K562 (cell line): ENCODE measurements around the gene QSOX2. TPM values are rescaled to one million over a fixed set of nuclear protein-coding genes. Genes with fewer than 3 reads are reported as not detected.
A peak's percentile ranks its signal among the peaks of the same experiment; 100 is the strongest.

Experiments
- BRCA1 ChIP-seq, 2 experiments: fragments of 450-650 bp in 1 of 2; sonication (generic) in 1 of 2; formaldehyde crosslinking in 1 of 2; IDR thresholded peaks; 2 replicates each; pipeline versions ENCODE4 v1.5.0 to v1.6.1; 2017 to 2020; ENCODE audit warnings: mild to moderate bottlenecking in 1 of 2, missing genetic modification reagents in 1 of 2
- ETV1 ChIP-seq: fragments of 450-650 bp; conservative IDR thresholded peaks from 2 replicates; pipeline ENCODE4 v1.6.1; 2016; ENCODE audit warnings: missing genetic modification characterization, control low read depth, low read depth, missing compliant biosample characterization
- HDAC8 ChIP-seq: fragments of 450-650 bp; IDR thresholded peaks from 2 replicates; pipeline ENCODE4 v1.6.1; 2016; ENCODE audit warnings: mild to moderate bottlenecking, missing genetic modification characterization, moderate library complexity, missing compliant biosample characterization
- KLF6 ChIP-seq: fragments of 250-450 bp; sonication (Bioruptor Pico); IDR thresholded peaks from 2 replicates; pipeline ENCODE4 v1.4.0; 2020; ENCODE audit warnings: mild to moderate bottlenecking, moderate library complexity, borderline replicate concordance
- MAZ ChIP-seq, 2 experiments: fragments of 450-650 bp in 1 of 2; sonication (generic) in 1 of 2; formaldehyde crosslinking; IDR thresholded peaks in 1 of 2; conservative IDR thresholded peaks in 1 of 2; 2 replicates each; pipeline versions ENCODE4 v1.4.0 to v1.5.0; 2020; ENCODE audit warnings: mild to moderate bottlenecking in 1 of 2, missing genetic modification reagents in 1 of 2
- MYNN ChIP-seq, 2 experiments: sonication (generic); formaldehyde crosslinking in 1 of 2; IDR thresholded peaks; 2 replicates each; pipeline versions ENCODE4 v1.5.0 to v1.6.1; 2016 to 2020; ENCODE audit warnings: antibody characterized with exemption in 1 of 2, missing genetic modification reagents in 1 of 2
- SMARCE1 ChIP-seq: fragments of 450-650 bp; IDR thresholded peaks from 2 replicates; pipeline ENCODE4 v1.7.1; 2016; ENCODE audit warnings: mild to moderate bottlenecking
- SP1 ChIP-seq: sonication (generic); formaldehyde crosslinking; IDR thresholded peaks from 2 replicates; pipeline ENCODE4 v1.8.1; 2022; ENCODE audit warnings: mild to moderate bottlenecking, missing genetic modification reagents
- TRIM24 ChIP-seq, 2 experiments: fragments of 450-650 bp; IDR thresholded peaks; 2 replicates each; pipeline ENCODE4 v1.6.1; 2016
- ZFP36 ChIP-seq: fragments of 150-350 bp; IDR thresholded peaks from 2 replicates; pipeline ENCODE4 v1.6.1; 2018; ENCODE audit warnings: low read length, low read depth; ENCODE audit not compliant: partially characterized antibody
- polyA plus RNA-seq, 8 experiments: library from polyadenylated mRNA; depleted of rRNA in 4 of 8; stranded (reverse) in 5 of 8; unstranded in 3 of 8; fragments of >200 nt; fragmentation: Nextera tagmentation in 2 of 8; fragmentation: Illumina TruSeq in 1 of 8; extraction: Ambion mirVana in 2 of 8; extraction: Trizol in 1 of 8; gene quantifications; 2 replicates each; pipeline versions ENCODE4 v1.2.1 to v1.2.3, GENCODE V29; 2011 to 2014; ENCODE audit warnings: inconsistent platforms in 1 of 8, missing spikeins in 1 of 8
- total RNA-seq, 7 experiments: library from RNA; depleted of rRNA in 6 of 7; stranded (reverse); fragments of >200 nt in 6 of 7; fragmentation: Illumina TruSeq in 2 of 7; extraction: Trizol in 2 of 7; gene quantifications; 2 replicates each; pipeline versions ENCODE4 v1.2.1 to v1.2.3, GENCODE V29; 2011 to 2021; ENCODE audit warnings: low replicate concordance in 1 of 7
- TF ChIP-seq, protein P1 (sequence below): sonication (generic); formaldehyde crosslinking; IDR thresholded peaks from 2 replicates; pipeline ENCODE4 v1.4.0; 2020; ENCODE audit warnings: mild to moderate bottlenecking, missing genetic modification reagents
- TF ChIP-seq, protein P2 (sequence below): fragments of 250-450 bp; sonication (Bioruptor Pico); IDR thresholded peaks from 2 replicates; pipeline ENCODE4 v1.8.0; 2022; ENCODE audit warnings: inconsistent platforms
- TF ChIP-seq, protein P3 (sequence below): fragments of 450-650 bp; IDR thresholded peaks from 2 replicates; pipeline ENCODE4 v1.6.1; 2018; ENCODE audit not compliant: partially characterized antibody
- TF ChIP-seq, protein P4 (sequence below): fragments of 150-350 bp; IDR thresholded peaks from 2 replicates; pipeline ENCODE4 v1.6.1; 2014; ENCODE audit warnings: low read depth, mild to moderate bottlenecking, low read length, borderline replicate concordance

QSOX2 gene
- total and polyA plus RNA-seq, 9 of the 15 experiments (the other 6 are each of a cell fraction or from before 2014, with no cell fraction given): 0.51 to 23.7 (median 12.7) TPM

DNA sequence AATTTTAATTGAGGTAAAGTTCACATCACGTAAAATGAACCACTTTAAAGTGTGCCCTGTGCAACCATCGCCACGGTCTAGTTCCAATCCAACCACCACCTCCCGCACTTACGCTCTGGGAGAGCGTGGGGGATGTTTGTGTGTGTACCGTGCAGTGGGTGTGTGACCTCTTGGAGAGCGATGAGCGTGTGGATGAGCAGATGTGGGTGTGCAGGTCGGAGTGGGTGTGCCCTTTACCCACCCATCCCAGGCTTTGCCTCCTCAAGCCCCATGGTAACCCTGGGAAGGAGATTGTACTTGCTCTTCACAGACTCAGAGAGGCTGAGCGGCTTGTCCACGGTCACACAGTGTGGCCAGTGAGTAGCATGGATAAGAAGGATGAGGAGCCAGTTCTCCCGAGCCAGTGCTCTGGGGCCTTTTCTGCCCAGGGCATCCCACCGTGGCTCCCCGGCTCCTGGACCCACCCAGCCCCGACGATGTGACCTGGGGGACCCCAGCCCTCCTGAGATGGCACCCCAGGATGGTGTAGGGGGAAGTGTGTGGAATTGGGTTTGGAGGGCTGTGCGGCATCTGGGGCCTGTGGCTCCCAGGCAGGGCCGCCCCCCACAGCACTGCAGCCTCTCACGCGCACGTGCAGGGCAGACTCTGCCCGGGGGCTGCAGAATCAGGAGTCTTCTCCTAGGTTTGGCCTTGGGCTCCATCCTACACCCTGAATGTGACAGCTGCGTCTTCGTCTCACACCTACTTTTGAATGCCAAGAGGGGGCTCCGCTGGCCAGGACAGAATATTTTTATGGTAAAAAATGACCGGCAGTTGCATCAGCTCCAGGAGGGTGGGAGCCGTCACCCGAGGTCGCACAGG lies 54.3 kb downstream of the QSOX2 start (continued):
- TF ChIP-seq TRIM24 (IDR thresholded peaks at IDR 0.05): peak; percentile 46 to 57; a peak in 2 of 4 replicates
- TF ChIP-seq, protein P1, sequence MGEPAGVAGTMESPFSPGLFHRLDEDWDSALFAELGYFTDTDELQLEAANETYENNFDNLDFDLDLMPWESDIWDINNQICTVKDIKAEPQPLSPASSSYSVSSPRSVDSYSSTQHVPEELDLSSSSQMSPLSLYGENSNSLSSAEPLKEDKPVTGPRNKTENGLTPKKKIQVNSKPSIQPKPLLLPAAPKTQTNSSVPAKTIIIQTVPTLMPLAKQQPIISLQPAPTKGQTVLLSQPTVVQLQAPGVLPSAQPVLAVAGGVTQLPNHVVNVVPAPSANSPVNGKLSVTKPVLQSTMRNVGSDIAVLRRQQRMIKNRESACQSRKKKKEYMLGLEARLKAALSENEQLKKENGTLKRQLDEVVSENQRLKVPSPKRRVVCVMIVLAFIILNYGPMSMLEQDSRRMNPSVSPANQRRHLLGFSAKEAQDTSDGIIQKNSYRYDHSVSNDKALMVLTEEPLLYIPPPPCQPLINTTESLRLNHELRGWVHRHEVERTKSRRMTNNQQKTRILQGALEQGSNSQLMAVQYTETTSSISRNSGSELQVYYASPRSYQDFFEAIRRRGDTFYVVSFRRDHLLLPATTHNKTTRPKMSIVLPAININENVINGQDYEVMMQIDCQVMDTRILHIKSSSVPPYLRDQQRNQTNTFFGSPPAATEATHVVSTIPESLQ (CRISPR knock-in tag): no peak
- peak; percentile 70; the same call in 1 of the 2 replicates for TF ChIP-seq HDAC8 (tag)
- TF ChIP-seq, protein P2, sequence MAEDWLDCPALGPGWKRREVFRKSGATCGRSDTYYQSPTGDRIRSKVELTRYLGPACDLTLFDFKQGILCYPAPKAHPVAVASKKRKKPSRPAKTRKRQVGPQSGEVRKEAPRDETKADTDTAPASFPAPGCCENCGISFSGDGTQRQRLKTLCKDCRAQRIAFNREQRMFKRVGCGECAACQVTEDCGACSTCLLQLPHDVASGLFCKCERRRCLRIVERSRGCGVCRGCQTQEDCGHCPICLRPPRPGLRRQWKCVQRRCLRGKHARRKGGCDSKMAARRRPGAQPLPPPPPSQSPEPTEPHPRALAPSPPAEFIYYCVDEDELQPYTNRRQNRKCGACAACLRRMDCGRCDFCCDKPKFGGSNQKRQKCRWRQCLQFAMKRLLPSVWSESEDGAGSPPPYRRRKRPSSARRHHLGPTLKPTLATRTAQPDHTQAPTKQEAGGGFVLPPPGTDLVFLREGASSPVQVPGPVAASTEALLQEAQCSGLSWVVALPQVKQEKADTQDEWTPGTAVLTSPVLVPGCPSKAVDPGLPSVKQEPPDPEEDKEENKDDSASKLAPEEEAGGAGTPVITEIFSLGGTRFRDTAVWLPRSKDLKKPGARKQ (CRISPR knock-in tag): 0 out of 2 replicates have a peak, but pooled peaks have one; percentile 22
- TF ChIP-seq SMARCE1: no peak
- no peak for TF ChIP-seq ETV1 (tag)
- TF ChIP-seq, protein P3, sequence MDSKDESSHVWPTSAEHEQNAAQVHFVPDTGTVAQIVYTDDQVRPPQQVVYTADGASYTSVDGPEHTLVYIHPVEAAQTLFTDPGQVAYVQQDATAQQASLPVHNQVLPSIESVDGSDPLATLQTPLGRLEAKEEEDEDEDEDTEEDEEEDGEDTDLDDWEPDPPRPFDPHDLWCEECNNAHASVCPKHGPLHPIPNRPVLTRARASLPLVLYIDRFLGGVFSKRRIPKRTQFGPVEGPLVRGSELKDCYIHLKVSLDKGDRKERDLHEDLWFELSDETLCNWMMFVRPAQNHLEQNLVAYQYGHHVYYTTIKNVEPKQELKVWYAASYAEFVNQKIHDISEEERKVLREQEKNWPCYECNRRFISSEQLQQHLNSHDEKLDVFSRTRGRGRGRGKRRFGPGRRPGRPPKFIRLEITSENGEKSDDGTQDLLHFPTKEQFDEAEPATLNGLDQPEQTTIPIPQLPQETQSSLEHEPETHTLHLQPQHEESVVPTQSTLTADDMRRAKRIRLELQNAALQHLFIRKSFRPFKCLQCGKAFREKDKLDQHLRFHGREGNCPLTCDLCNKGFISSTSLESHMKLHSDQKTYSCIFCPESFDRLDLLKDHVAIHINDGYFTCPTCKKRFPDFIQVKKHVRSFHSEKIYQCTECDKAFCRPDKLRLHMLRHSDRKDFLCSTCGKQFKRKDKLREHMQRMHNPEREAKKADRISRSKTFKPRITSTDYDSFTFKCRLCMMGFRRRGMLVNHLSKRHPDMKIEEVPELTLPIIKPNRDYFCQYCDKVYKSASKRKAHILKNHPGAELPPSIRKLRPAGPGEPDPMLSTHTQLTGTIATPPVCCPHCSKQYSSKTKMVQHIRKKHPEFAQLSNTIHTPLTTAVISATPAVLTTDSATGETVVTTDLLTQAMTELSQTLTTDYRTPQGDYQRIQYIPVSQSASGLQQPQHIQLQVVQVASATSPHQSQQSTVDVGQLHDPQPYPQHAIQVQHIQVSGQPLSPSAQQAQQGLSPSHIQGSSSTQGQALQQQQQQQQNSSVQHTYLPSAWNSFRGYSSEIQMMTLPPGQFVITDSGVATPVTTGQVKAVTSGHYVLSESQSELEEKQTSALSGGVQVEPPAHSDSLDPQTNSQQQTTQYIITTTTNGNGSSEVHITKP: no peak
- no peak for TF ChIP-seq BRCA1 (IDR thresholded peaks at IDR 0.05)
- no peak for TF ChIP-seq BRCA1 (CRISPR knock-in tag; IDR thresholded peaks at IDR 0.05)
- TF ChIP-seq MAZ (CRISPR knock-in tag; conservative IDR thresholded peaks at IDR 0.05 in 1 of 2, IDR thresholded peaks at IDR 0.05 in 1 of 2): peak in 1 of 2 experiments; percentile 26; a peak in 1 of 4 replicates
- TF ChIP-seq MYNN (IDR thresholded peaks at IDR 0.05): no peak
- no peak for TF ChIP-seq MYNN (CRISPR knock-in tag; IDR thresholded peaks at IDR 0.05)
- TF ChIP-seq ZFP36: peak; percentile 50
- TF ChIP-seq KLF6 (CRISPR knock-in tag): peak; percentile 8; the same call in 1 of the 2 replicates
- no peak for TF ChIP-seq SP1
- TF ChIP-seq, protein P4, sequence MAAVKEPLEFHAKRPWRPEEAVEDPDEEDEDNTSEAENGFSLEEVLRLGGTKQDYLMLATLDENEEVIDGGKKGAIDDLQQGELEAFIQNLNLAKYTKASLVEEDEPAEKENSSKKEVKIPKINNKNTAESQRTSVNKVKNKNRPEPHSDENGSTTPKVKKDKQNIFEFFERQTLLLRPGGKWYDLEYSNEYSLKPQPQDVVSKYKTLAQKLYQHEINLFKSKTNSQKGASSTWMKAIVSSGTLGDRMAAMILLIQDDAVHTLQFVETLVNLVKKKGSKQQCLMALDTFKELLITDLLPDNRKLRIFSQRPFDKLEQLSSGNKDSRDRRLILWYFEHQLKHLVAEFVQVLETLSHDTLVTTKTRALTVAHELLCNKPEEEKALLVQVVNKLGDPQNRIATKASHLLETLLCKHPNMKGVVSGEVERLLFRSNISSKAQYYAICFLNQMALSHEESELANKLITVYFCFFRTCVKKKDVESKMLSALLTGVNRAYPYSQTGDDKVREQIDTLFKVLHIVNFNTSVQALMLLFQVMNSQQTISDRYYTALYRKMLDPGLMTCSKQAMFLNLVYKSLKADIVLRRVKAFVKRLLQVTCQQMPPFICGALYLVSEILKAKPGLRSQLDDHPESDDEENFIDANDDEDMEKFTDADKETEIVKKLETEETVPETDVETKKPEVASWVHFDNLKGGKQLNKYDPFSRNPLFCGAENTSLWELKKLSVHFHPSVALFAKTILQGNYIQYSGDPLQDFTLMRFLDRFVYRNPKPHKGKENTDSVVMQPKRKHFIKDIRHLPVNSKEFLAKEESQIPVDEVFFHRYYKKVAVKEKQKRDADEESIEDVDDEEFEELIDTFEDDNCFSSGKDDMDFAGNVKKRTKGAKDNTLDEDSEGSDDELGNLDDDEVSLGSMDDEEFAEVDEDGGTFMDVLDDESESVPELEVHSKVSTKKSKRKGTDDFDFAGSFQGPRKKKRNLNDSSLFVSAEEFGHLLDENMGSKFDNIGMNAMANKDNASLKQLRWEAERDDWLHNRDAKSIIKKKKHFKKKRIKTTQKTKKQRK: no peak
